K562 (cell line): ENCODE data around the gene ILK. TPM values are rescaled to one million over a fixed set of nuclear protein-coding genes. Genes with fewer than 3 reads are reported as not detected.

ENCODE experiments used
- ATAC-seq: fragments of 200-7000 bp; cut with Tn5 transposase; 3 replicates; pipeline ENCODE4 v1.9.1; 2020; ENCODE audit warnings: moderate library complexity
- BruUV-seq: library from RNA; stranded (reverse); fragments of 400-500 nt; replicated peaks from 2 replicates; lab custom pipeline; 2021; lab: Mats Ljungman, UMichigan
- CTCF ChIA-PET: fragments of 300-600 bp; formaldehyde crosslinking; extraction: SDS; loops from one replicate; lab custom pipeline; 2021; ENCODE audit warnings: low intra/inter-chr PET ratio; lab: Yijun Ruan, JAX
- POLR2A ChIA-PET: fragments of 300-600, 350-650 bp; sonication (Branson Sonifier 250); formaldehyde crosslinking; extraction: SDS; loops from one replicate; lab custom pipeline; 2021; ENCODE audit warnings: antibody characterized with exemption, inconsistent platforms; lab: Yijun Ruan, JAX
- DNase-seq, 4 experiments: peaks; one replicate each; pipeline versions ENCODE4 v3.0.0 to v3.0.0-alpha.2; 2011 to 2018; ENCODE audit warnings: low spot score in 3 of 4, mixed read lengths in 3 of 4; ENCODE audit errors: extremely low read depth in 1 of 4
- FAIRE-seq: peaks from 2 replicates; lab custom pipeline; 2011; peaks lifted over from hg19 to GRCh38; lab: Jason Lieb, UNC
- H2AFZ ChIP-seq: 2 replicates; pipeline ENCODE4 v1.6.0; 2011; ENCODE audit warnings: low read depth, low read length, control low read depth, inconsistent platforms
- H3K27ac ChIP-seq: fragments of 200-600 bp; 3 replicates; pipeline ENCODE4 v1.8.0; 2011; ENCODE audit warnings: low read depth, mild to moderate bottlenecking, control low read depth, inconsistent platforms, low read length, moderate library complexity, mixed read lengths; ENCODE audit errors: extremely low read depth
- H3K27me3 ChIP-seq, 2 experiments: fragments of 300-600 bp in 1 of 2; 2 replicates in 1 of 2; 3 replicates in 1 of 2; pipeline versions ENCODE4 v1.6.0 to v1.8.0; 2011; ENCODE audit warnings: inconsistent platforms in 2 of 2, low read length in 2 of 2, mild to moderate bottlenecking in 1 of 2, mixed read lengths in 1 of 2, moderate library complexity in 1 of 2; ENCODE audit not compliant: control insufficient read depth in 2 of 2, insufficient read depth in 2 of 2
- H3K36me3 ChIP-seq: fragments of 300-600 bp; 3 replicates; pipeline ENCODE4 v1.8.0; 2011; ENCODE audit warnings: mild to moderate bottlenecking, low read length, inconsistent platforms; ENCODE audit not compliant: control insufficient read depth, insufficient read depth
- H3K4me1 ChIP-seq, 2 experiments: fragments of 200-600 bp in 1 of 2; replicated peaks in 1 of 2; 2 replicates in 1 of 2; 3 replicates in 1 of 2; pipeline versions ENCODE4 v1.5.1 to v1.8.0; 2011; ENCODE audit warnings: inconsistent platforms in 2 of 2, low read length in 2 of 2, mild to moderate bottlenecking in 1 of 2, mixed read lengths in 1 of 2, moderate library complexity in 1 of 2; ENCODE audit not compliant: control insufficient read depth in 2 of 2, insufficient read depth in 2 of 2
- H3K4me2 ChIP-seq: 2 replicates; pipeline ENCODE4 v1.6.1; 2011; ENCODE audit warnings: low read length, control low read depth, inconsistent platforms, mixed read lengths; ENCODE audit not compliant: insufficient read depth
- H3K4me3 ChIP-seq: fragments of 200-600 bp; sonication (generic), shearing (Covaris generic); 2 replicates; pipeline ENCODE4 v1.5.1; 2016; ENCODE audit warnings: control low read depth, inconsistent platforms
- H3K79me2 ChIP-seq: fragments of 200-600 bp; 3 replicates; pipeline ENCODE4 v1.8.0; 2011; ENCODE audit warnings: low read length, inconsistent platforms; ENCODE audit not compliant: control insufficient read depth, insufficient read depth
- H3K9ac ChIP-seq, 2 experiments: 2 replicates each; pipeline versions ENCODE4 v1.6.0 to v1.6.1; 2011; ENCODE audit warnings: low read depth in 2 of 2, low read length in 2 of 2, control low read depth in 1 of 2, inconsistent platforms in 1 of 2, mild to moderate bottlenecking in 1 of 2, mixed read lengths in 1 of 2; ENCODE audit not compliant: insufficient read depth in 1 of 2
- H3K9me1 ChIP-seq: one replicate; pipeline ENCODE4 v1.6.0; 2011; ENCODE audit warnings: inconsistent platforms, mild to moderate bottlenecking, low read length, moderate library complexity; ENCODE audit not compliant: control insufficient read depth, insufficient read depth
- H3K9me3 ChIP-seq: replicated peaks from 2 replicates; pipeline ENCODE4 v1.5.1; 2011; ENCODE audit warnings: low read depth, low read length, inconsistent platforms; ENCODE audit not compliant: control insufficient read depth, insufficient read depth
- H4K20me1 ChIP-seq: replicated peaks from 2 replicates; pipeline ENCODE4 v1.6.1; 2011; ENCODE audit warnings: low read length, inconsistent platforms, mixed read lengths; ENCODE audit not compliant: control insufficient read depth, insufficient read depth
- BHLHE40 ChIP-seq: IDR thresholded peaks from 2 replicates; pipeline ENCODE4 v1.6.1; 2011; ENCODE audit warnings: low read length, improper control_type of control experiment
- BRD4 ChIP-seq: fragments of 200-600 bp; sonication (generic); IDR thresholded peaks from 2 replicates; pipeline ENCODE4 v1.6.1; 2017; ENCODE audit warnings: inconsistent platforms
- CBX3 ChIP-seq, 2 experiments: IDR thresholded peaks; 1 replicate in 1 of 2; 2 replicates in 1 of 2; pipeline ENCODE4 v1.6.1; 2012; ENCODE audit warnings: inconsistent platforms in 2 of 2, low read length in 2 of 2, borderline replicate concordance in 1 of 2, control low read depth in 1 of 2
- CBX5 ChIP-seq: IDR thresholded peaks from 2 replicates; pipeline ENCODE4 v1.6.1; 2014; ENCODE audit warnings: low read depth, borderline replicate concordance
- GABPA ChIP-seq: fragments of 200-800 bp; sonication (Bioruptor generic); conservative IDR thresholded peaks from 2 replicates; pipeline ENCODE4 v1.6.1; 2016; ENCODE audit warnings: low read depth, missing genetic modification characterization, missing compliant biosample characterization
- HMGN3 ChIP-seq: IDR thresholded peaks from 2 replicates; pipeline ENCODE4 v1.6.1; 2011; ENCODE audit warnings: borderline replicate concordance, low read depth, mild to moderate bottlenecking, mixed read lengths, low read length; ENCODE audit not compliant: insufficient read length; ENCODE audit errors: extremely low read depth
- RFX5 ChIP-seq: IDR thresholded peaks from 2 replicates; pipeline ENCODE4 v1.6.1; 2011; ENCODE audit warnings: low read depth, mild to moderate bottlenecking, improper control_type of control experiment, low read length
- SRSF9 ChIP-seq: fragments of 200-400 bp; formaldehyde crosslinking; IDR thresholded peaks from 2 replicates; pipeline ENCODE4 v1.6.1; 2017; ENCODE audit warnings: low read depth, low read length, borderline replicate concordance
- STAT5A ChIP-seq: IDR thresholded peaks from 2 replicates; pipeline ENCODE4 v1.6.1; 2012; ENCODE audit warnings: low read length, inconsistent platforms, borderline replicate concordance
- STAT5B ChIP-seq: fragments of 250-450 bp; sonication (Bioruptor Pico); IDR thresholded peaks from 2 replicates; pipeline ENCODE4 v1.8.0; 2021; ENCODE audit warnings: mild to moderate bottlenecking, inconsistent platforms
- THRB ChIP-seq: fragments of 450-650 bp; formaldehyde crosslinking; conservative IDR thresholded peaks from 2 replicates; pipeline ENCODE4 v1.4.0; 2022; ENCODE audit warnings: mild to moderate bottlenecking, missing genetic modification characterization
- TOE1 ChIP-seq, 2 experiments: fragments of 450-650 bp in 1 of 2; sonication (generic) in 1 of 2; formaldehyde crosslinking in 1 of 2; IDR thresholded peaks; 2 replicates each; pipeline versions ENCODE4 v1.7.1 to v1.8.0; 2016 to 2022; ENCODE audit warnings: borderline replicate concordance in 2 of 2, mild to moderate bottlenecking in 2 of 2, antibody characterized with exemption in 1 of 2, inconsistent platforms in 1 of 2, low read depth in 1 of 2, missing genetic modification reagents in 1 of 2, moderate library complexity in 1 of 2
- ZNF217 ChIP-seq: sonication (generic); formaldehyde crosslinking; IDR thresholded peaks from 2 replicates; pipeline ENCODE4 v1.8.0; 2022; ENCODE audit warnings: mild to moderate bottlenecking, missing genetic modification reagents
- WGBS: fragments of 100-300 bp; shearing (Covaris generic); methylation state at CpG from one replicate; pipeline ENCODE4 v1.1.6; 2016; ENCODE audit warnings: low coverage, mixed read lengths; ENCODE audit not compliant: insufficient coverage; ENCODE audit errors: missing lambda C conversion rate; 5-methylcytosine and 5-hydroxymethylcytosine counted together
- in situ Hi-C: fragments of 300-500 bp; cut with MboI; formaldehyde crosslinking; loops from 4 replicates; pipeline ENCODE4 v1.15.0; 2018; ENCODE audit warnings: inconsistent platforms, mixed read lengths
- intact Hi-C: fragments of 100-400 bp; cut with micrococcal nuclease; formaldehyde crosslinking; loops from 2 replicates; pipeline ENCODE4 v1.14.2; 2022
- polyA plus RNA-seq, 8 experiments: library from polyadenylated mRNA; depleted of rRNA in 4 of 8; stranded (reverse) in 5 of 8; unstranded in 3 of 8; fragments of >200 nt; fragmentation: Nextera tagmentation in 2 of 8; fragmentation: Illumina TruSeq in 1 of 8; extraction: Ambion mirVana in 2 of 8; extraction: Trizol in 1 of 8; gene quantifications; 2 replicates each; pipeline versions ENCODE4 v1.2.1 to v1.2.3, GENCODE V29; 2011 to 2014; ENCODE audit warnings: inconsistent platforms in 1 of 8, missing spikeins in 1 of 8
- total RNA-seq, 7 experiments: library from RNA; depleted of rRNA in 6 of 7; stranded (reverse); fragments of >200 nt in 6 of 7; fragmentation: Illumina TruSeq in 2 of 7; extraction: Trizol in 2 of 7; gene quantifications; 2 replicates each; pipeline versions ENCODE4 v1.2.1 to v1.2.3, GENCODE V29; 2011 to 2021; ENCODE audit warnings: low replicate concordance in 1 of 7
- TF ChIP-seq, protein P1 (sequence below): sonication (generic); formaldehyde crosslinking; IDR thresholded peaks from 2 replicates; pipeline ENCODE4 v1.8.0; 2022; ENCODE audit warnings: missing genetic modification reagents, mild to moderate bottlenecking, borderline replicate concordance
- TF ChIP-seq, protein P2 (sequence below): sonication (generic); formaldehyde crosslinking; IDR thresholded peaks from 2 replicates; pipeline ENCODE4 v1.9.0; 2022; ENCODE audit warnings: mild to moderate bottlenecking, missing genetic modification reagents

The ILK gene
- total and polyA plus RNA-seq, 9 of the 15 experiments (the other 6 are each of a cell fraction or from before 2014, with no cell fraction given): 43.3 to 95.9 (median 58.9) TPM

GRCh38 chr11:6612213-6613041 lies 8.9 kb downstream of the ILK start, which contains the start of gene TAF10:
Gene TAF10, minus strand, starts transcription at chr11:6612216. Its CDS starts 27 bp downstream, at chr11:6612189.
- under 1% methylated on average over 46 of the region's 51 CpGs for WGBS
- TF ChIP-seq BHLHE40 (peak; percentile 56; the same call in 1 of the 2 replicates), SRSF9 (no peak), HMGN3 (peak; percentile 87), BRD4 (peak; percentile 33; the same call in 1 of the 2 replicates), GABPA (tag) (peak; percentile 95), THRB (CRISPR knock-in tag) (peak; percentile 68; the same call in 1 of the 2 replicates), ZNF217 (CRISPR knock-in tag) (no peak), STAT5A (no peak), CBX5 (no peak), TOE1 (IDR thresholded peaks at IDR 0.05; ENCODE audit: borderline replicate concordance) (peak; percentile 70), TOE1 (CRISPR knock-in tag; IDR thresholded peaks at IDR 0.05; ENCODE audit: borderline replicate concordance, low read depth) (peak; percentile 39; the same call in 1 of the 2 replicates), RFX5 (peak; percentile 33; the same call in 1 of the 2 replicates), STAT5B (no peak), CBX3 (IDR thresholded peaks at IDR 0.05; ENCODE audit: borderline replicate concordance in 1 of 2, low read length in 2 of 2) (peak in 1 of 2 experiments; percentile 23; a peak in 1 of 3 replicates)
- TF ChIP-seq, protein P1, sequence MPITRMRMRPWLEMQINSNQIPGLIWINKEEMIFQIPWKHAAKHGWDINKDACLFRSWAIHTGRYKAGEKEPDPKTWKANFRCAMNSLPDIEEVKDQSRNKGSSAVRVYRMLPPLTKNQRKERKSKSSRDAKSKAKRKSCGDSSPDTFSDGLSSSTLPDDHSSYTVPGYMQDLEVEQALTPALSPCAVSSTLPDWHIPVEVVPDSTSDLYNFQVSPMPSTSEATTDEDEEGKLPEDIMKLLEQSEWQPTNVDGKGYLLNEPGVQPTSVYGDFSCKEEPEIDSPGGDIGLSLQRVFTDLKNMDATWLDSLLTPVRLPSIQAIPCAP: no peak
- TF ChIP-seq, protein P2, sequence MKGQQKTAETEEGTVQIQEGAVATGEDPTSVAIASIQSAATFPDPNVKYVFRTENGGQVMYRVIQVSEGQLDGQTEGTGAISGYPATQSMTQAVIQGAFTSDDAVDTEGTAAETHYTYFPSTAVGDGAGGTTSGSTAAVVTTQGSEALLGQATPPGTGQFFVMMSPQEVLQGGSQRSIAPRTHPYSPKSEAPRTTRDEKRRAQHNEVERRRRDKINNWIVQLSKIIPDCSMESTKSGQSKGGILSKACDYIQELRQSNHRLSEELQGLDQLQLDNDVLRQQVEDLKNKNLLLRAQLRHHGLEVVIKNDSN: peak; percentile 13; the same call in 1 of the 2 replicates

More at GRCh38 chr11:6612213-6613041, 8.9 kb downstream of the ILK start, which contains the start of gene TAF10:
- Histone ChIP-seq H3K9me1 (no peaks in the 10 kb centered on the region), H3K27ac (peak within 1 kb of the TSS; percentile 96), H3K36me3 (peaks cover 62% of the 10 kb centered on the region), H4K20me1 (no peaks in the 10 kb centered on the region), H3K4me3 (peak within 1 kb of the TSS; percentile 81), H3K9ac (peak within 1 kb of the TSS; percentile 94 to 97), H3K4me1 (peaks cover 20 to 26% of the 10 kb centered on the region in 2 experiments), H3K9me3 (no peaks in the 10 kb centered on the region), H3K4me2 (peak within 1 kb of the TSS; percentile 99), H3K79me2 (peaks cover 28% of the 10 kb centered on the region), H2AFZ (peak within 1 kb of the TSS; percentile 98), H3K27me3 (no peaks in the 10 kb centered on the region)
- BruUV-seq: TSS peak; percentile 90
- intact Hi-C loops (loop anchor here (2.0 kb wide), 1 partner anchor 70 kb away; the partner anchor contains the start of gene MRPL17), in situ Hi-C loops (no loop called here)
- DNase-seq (peak; percentile 92 to 96 (median 94)), ATAC-seq (peak; percentile 94), FAIRE-seq (peak; percentile 91)
- ChIA-PET CTCF (no interaction called here), POLR2A (interaction anchor here (0.6 to 2.1 kb wide), 15 partner anchors 9 to 154 kb away, joined by 3 to 12 read pairs (median 3); partner anchors contain the start of gene MRPL17)
